NCI-H1417 (cell line): ENCODE data around the gene KPNA4.
"Not testable (repeated sequence)": the region's sequence is repeated elsewhere in the genome, so short reads cannot be mapped to it uniquely, and the experiment has no call there.

ENCODE experiments used
- DNase-seq, 3 experiments: peaks; one replicate each; lab custom pipeline; 2025; lab: John Stamatoyannopoulos, UW

Gene KPNA4

DNA sequence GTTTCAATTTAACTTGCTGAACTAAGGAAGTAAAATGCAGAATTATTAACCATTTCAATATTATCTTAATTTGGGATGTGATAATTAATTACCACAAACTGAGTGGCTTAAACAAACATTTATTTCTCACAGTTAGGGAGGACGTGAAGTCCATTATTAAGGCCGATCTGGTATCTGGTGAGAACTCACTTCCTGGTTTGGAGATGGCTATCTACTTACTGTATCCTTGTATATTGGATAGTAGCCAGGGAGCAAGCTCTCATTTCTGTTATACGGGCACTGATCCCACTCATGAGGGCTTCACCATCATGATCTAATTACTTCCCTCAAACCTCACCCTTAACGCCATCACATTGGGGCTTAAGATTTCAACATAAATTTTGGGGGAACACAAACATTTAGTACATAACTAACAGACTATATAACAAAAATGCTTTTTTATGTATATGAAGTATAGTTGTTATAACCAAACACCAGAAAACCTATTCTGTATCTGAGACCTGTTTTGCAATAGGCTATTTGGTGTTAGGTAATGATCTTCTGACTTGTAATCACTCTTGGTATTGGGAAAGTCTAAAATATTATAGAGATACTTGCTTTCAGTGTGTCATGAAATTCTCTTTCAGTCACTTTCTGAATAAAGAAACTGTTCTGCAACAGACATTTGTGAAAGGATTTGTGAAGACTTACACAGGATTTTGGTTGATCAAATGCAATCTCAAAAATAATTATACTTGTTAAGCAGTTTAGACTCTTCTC, 4.7 kb upstream of the KPNA4 start:
- DNase-seq = no peak

DNA sequence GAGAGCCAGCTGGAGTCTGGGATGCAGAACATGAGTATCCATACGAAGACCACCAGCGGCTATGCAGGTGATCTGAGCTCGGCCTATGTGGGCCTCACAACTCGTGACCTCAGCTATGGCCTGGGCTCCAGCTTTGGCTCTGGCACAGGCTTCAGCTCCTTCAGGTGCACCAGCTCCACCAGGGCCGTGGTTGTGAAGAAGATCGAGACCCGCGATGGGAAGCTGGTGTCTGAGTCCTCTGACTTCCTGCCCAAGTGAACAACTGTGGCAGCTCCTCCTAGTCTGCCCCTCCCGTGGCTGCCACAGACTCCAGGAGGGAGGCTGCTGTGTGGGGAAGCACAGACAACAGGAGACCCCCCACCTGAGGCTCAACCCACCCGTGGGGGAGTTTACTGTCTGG, 3.6 kb upstream of the KPNA4 start:
- DNase-seq = no peak

DNA sequence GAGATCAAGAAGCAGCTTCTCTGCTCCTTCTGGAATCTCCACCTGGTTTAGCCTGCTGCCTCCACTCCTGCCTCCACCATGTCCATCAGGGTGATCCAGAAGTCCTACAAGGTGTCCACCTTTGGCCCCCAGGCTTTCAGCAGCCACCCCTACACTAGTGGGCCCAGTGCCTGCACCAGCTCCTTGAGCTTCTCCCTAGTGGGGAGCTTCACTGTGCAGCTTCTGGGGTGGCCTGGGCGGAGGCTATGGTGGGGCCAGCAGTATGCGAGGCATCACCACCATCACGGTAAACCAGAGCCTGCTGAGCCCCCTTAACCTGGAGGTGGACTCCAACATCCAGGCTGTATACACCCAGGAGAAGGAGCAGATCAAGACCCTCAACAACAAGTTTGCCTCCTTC, 2.4 kb upstream of the KPNA4 start:
- DNase-seq = no peak

DNA sequence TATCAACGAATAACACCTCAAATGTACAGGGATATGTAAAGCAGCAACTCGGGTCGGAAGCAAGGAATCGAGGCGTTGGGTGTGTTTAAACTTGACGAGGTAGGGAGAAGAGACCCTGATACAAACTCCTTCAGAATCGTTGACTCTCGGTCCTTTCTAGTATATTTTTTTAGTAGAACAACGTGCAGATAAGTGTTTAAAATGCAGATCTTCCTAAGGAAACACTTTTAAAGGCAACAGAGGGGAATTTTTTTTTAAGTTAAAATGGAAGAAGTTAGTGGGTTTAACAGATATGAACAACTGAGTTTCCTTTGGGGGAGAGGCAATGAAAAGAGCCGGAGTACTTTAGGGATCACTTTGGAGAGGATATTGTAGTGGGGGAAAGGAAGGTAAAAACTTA, 1.1 kb upstream of the KPNA4 start:
- peak in 1 of 3 experiments; percentile 54 for DNase-seq

DNA sequence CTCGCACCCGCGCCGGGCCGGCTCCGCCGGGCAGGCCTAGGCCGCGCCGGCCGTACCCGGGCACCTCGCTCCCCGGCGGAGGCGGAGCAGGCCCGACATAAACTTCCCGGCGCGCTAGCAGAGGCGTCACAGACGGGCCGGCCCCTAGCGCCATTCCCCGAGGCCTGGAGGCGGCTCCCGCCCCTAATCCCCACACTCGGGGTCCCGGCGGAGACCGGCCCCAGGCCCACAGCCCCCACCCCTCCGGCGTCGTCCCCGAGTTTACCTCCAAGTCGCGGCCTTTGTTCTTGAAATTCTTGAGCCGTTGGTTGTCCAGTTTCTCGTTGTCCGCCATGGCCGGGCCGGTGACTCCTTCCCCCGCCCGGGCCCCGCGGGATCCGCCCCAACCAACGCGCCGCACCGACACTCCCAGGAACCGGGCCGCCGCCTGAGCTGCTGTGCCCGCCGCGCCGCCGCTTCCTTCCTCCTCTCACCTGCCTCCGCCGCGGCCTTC, 376 bp downstream of the KPNA4 start:
- peak in 2 of 3 experiments; percentile 63 to 88 for DNase-seq

DNA sequence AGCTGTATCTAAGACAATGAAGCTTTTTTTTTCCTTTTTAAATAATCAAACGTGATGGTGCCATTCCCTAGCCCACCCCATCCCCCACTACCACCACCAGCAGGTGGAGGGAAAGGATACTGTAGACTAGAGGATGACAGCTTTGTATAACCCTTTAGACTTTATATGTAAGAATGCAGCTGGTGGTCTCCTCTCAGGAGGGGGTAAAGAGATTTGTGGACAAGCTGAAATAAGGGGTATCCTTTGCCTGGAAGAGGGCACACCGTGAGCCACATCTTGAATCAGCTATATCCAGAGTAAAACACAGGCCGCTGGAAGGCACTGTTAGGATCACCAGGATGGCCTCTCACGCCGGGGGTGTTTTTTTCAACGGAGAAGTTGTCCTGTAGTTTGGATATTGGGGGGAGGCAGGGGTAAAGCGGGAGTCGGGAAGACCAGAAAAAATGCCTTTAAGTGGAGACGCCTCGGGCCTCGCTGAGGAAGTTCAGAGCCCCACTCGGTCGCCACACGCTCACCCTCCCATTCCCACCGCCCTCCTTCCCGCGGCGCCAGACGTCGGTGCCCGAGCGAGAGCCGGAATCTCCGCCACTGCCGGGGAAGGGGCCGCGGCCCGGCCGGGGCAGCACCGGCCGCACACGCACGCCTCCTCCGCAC, 986 bp downstream of the KPNA4 start:
- peak in 2 of 3 experiments; percentile 63 to 79 for DNase-seq

DNA sequence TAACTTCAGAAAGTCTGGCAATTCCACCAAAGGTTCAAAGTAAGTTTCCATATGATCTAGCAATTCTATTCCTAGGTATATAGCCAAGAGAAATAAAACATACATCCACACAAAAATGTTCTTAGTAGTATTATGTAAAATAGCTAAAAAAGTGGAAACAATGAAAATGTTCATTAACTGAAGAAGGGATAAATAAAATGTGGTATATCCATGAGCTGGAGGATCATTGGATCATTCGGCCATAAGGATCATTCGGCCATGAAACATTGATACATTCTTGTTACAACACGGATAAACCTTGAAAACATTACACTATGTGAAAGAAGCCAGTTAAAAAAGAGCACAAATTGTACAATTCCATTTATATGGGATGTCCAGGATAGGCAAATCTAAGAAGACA, 2.4 kb downstream of the KPNA4 start:
- DNase-seq = no peak

DNA sequence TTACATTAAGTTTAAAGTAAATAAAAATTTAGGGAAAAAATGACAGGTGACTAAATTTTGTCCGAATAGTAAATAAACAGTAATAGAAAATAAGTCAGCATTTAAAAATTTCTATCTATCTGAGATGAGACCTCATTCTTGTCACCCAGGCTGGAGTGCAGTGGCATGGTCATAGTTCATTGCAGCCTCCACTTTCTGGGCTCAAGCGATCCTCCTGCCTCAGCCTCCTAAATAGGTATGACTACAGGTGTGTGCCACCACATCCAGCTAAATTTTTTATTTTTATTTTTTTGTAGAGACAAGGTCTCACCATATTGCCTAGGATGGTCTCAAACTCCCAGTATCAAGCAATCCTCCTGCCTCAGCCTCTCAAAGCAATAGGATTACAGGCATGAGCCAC, 7.8 kb downstream of the KPNA4 start:
- DNase-seq = no peak

DNA sequence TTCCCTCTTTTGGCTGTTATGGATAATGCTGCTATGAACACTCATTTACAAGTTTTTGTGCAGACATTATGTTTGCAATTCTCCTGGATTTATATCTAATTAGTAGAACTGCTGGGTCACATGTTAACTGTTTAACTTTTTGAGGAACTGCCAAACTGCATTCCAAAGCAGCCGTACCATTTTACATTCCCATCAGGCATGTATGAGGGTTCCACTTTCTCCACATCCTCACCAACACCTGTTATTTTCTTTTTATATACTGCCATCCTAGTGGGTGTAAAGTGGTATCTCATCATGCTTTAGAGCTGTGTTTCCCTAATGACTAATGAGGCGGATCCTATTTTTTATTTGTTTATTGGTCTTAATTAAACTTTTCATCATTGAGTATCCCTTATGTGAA, 9.2 kb downstream of the KPNA4 start:
- no peak for DNase-seq

DNA sequence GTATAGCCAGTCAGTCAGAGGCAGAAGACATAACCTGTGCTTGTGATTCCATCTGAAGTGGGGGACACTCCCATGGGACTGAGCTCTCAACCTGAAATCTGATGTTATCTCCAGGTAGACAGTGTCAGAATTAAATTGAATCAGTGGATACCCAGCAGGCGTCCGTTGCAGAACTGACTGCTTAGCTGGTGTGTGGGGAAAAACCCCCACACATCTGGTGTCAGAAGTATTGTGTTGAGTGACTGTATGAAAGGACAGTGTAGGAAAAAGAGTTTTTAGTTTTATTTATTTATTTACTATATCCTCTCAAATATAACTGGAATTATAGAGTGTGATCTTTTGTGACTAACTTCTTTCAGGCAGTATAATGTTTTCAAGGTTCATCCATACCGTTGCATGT, 10.4 kb downstream of the KPNA4 start:
- peak in 1 of 3 experiments; percentile 51 for DNase-seq

DNA sequence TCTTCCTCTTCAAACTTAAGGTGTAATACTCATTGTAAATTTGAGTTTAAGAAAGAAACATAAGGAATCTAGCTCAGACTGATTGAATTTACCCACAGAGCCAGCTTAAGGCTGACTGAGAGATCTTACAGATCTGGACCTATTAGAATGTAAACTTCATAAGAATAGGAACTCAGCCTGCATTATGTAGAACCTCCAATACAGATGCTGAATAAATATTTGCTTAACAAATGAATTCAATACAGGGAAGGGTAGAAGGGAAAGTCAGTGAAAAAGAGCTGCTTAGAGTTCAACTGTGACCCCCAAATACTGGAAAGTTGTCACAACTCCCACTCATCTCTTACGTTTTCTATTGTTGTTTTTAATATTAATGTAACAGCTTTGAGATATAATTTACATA, 11.5 kb downstream of the KPNA4 start:
- no peak for DNase-seq

DNA sequence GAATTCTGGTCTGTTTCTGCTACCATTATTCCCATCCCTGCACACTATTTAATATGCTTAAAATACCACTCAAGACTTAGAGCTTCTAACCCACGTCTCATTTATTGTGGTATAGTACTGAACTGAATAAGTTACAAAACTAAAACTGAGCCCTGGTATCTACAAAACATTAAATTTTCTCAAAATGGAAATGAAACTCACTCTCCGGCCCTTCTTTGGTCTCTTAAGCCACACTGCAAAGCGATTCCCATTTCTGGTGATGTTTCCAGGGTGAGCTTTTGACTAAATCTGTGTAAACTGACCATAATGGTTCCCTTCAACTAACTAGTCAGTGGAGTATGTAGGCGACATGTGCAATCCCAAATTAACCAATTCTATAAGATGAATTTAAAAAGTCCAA, 18.6 kb downstream of the KPNA4 start:
- DNase-seq = no peak

DNA sequence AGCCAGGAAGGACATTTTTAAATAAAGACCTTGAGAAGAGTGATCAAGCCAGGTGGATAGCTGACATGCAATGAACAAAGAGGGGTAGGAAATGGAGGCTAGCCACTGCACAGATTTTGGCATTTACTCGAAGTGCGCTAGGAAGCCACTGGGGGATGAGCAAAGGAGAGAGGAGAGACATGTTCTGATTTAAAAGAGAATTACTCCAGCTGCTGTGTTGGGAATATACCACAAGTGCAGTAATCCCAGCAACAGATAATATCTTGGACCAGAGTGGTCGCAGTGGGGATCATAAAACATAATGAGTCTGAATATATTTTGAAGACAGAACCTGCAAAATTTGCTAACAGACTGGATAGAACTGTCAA, 19.9 kb downstream of the KPNA4 start:
- DNase-seq = no peak

DNA sequence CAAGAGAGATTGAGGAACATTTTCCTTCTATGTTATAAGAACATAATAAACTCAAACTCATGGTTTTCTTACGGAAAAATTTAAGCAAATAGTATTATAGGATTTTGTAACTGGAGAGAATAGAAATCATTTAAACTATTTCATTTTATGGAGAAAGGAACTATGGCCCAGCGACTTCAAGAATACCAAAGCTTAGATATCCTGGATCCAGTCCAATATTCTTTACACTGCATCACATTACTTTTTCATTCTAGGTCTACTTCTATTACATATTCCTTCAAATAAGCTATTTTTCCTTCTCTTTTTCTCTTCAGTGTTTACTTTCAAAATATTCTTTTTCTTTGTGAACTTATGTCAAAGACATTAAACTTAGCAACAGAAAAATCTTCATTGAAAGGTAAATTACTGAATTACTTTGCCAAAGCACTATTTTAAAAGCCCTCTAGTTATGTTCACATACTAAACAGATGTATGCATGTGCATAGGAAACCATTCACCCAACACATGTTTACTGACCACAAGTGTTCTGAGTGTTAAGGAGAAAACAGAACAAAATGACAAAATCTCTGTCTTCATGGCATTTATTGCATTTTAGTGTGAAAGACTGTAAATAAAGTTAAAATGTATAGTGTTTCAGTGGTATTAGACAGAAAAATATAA, 20.4 kb downstream of the KPNA4 start:
- DNase-seq = no peak

DNA sequence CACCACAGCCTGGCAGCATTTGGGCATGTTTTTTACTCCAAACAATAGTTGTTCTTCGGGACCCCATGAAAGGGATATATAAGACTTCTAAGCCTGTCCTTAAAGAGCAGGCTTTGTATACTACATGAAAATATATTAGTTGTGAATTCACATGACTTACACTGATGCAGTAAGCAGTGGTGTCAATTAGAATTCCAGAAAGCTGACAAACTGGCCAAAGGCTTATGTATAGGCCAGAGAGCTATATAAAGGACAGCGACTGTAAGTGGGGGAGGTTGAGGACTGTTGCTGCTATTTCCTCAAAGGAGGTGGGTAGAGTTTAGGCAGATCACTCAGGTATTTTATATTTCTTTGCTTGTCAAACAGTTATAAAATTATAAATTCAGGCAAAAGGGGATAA, 24.8 kb downstream of the KPNA4 start:
- DNase-seq = no peak

DNA sequence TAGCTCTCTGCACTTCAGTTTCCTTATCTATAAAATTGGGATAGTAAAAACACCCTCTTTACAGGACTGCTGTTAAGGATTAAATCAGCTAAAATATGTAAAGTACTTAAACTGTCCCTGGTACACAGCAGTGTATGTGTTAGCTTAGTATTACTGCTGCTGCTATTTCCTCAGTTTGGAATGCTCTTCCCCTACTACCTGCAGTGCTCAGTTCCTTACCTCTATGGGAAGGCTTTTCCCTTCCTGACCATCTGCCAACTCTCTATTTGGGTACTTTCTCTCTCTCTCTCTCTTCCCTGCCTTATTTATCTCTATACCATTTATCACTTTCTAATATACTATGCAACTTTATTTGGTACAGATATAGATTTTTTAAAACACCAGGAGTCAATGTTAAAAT, 26.5 kb downstream of the KPNA4 start:
- DNase-seq = no peak

DNA sequence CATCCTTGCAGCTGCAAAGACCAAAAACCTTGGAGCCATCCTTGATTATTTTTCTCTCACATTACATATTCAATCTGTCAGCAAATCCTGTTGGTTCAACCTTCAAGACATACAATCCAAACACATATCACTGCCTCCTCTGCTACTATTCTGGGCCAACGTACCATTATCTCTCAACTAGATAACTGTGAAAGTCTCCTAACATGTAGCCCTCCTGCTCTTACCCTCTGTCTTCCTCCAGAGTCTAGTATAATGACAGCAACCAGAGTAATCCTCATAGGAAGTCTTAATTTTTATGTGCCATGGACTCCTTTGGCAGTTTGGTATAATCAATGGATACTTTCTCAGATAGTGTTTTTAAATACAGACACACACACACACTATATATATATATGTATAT, 27.6 kb downstream of the KPNA4 start:
- no peak for DNase-seq

DNA sequence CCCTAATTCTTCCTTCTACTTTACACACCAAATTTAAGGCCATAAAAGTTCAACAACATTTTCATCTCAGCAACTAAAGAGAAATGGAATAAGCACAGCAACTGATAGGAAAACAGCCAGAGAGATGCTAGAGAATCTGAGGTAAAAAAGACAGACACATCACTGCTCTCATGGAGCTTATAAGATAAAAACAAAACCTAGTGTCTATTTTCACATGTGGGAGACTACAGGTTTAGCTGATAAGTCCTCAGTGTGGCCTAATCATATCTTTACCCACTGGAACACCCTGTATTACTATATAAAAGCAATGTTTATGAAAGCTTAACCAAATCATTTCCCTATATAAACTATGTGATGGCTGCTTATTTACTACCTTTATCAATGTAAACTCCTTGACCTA, 33.0 kb downstream of the KPNA4 start:
- DNase-seq = no peak

DNA sequence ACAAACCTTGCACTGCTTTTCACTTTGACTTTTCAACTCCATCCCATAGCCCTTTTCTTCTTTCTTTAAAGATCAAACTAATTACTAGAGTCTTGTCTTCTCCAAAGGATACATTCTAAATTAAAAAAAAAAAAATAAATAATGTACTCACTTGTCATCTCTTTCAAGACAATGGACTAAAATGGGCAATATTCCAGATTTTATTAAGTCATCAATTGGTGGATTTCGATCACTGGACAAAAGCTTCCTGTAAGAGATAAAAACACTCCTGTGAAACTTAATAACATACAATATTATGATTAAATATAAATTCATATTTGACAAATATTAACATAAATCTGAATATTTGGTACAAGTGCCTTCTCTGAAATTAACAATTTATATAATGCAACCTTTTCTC, 34.1 kb downstream of the KPNA4 start:
- no peak for DNase-seq

DNA sequence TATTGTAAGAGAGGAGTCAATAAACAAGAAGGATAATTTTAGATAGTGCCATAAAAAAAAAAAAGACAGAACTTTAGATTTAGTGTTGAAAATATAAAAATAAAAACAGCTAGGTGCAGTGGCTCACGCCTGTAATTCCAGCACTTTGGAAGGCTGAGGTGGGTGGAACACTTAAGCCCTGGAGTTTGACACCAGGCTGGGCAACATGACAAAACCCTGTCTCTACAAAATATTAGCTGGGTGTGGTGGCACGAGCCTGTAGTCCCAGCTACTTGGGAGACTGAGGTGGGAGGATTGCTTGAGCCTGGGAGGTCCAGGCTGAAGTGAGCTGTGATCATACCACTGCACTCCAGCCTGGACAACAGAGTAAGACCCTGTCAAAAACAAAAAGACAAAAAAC, 49.0 kb downstream of the KPNA4 start:
- DNase-seq = not testable (repeated sequence)

DNA sequence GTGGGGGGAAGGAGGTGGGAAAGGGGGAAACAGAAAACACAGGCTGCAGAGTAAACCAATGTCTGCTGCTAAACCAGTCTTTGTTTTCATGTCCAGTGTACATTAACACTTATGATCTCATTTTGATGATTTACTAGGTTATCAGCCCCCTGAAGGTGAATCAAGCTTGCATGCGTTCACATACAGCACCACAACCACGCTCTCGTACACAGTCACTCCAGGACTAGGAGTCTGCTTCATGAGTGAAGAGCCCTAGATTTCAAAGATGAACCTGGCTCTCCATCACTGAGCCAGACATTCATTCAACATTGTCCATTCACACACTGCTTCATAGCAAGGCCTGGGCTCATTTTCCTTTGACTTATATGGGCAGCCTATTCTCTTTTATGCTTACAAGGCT, 64.0 kb downstream of the KPNA4 start:
- DNase-seq = no peak

DNA sequence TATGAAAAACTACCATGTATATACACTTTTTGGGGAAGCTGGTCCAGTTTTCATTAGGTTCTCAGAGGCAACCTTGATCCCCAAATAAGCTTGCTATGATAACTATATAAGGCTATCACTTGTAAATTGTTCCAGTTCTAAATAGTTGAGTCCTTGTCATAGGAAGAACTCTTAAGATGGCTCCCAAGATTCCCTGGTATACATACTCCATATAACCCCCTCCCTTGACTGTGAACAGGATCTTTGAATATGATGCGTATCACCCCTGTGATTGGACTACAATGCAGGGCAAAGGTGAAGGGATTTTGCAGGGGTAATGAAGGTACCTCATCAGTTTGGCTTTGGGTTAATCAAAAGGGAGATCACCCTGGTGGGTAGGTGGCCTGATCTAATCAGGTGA, 67.2 kb downstream of the KPNA4 start:
- DNase-seq = no peak

DNA sequence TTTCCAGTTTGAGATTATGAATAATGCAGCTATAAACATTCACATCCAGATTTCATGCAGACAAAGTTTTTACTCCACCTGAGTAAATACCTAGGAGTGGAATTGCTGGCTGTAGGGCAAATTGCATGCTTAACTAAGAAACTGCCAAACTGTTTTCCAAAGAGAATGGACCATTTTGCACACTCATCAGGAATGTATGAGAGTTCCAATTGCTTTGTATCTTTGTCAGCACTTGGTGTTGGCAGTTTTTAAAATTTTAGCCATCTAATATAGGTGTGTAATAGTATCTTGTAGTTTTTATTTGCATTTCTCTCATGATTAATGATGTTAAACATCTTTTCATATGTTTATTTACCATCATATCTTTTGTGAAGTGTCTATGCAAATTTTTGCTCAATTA, 75.2 kb downstream of the KPNA4 start:
- no peak for DNase-seq
